Activated T-helper 2 cell treated with anti-CD3 and anti-CD28 coated beads, Interferon-gamma antibody, Interleukin-2, Interleukin-4, amounts not matched to agents 10 μg/mL and 5 μg/mL and 100 μg/mL, durations not matched to agents 14 hours and 24 hours and 36 hours (primary cell): ENCODE results near the gene PTPRN2. TPM values are rescaled to one million over a fixed set of nuclear protein-coding genes. Genes with fewer than 3 reads are reported as not detected.

ENCODE experiments used
- DNase-seq: peaks from one replicate; pipeline ENCODE4 v3.0.0; 2021; ENCODE audit warnings: low spot score
- H3K27ac Mint-ChIP-seq: one replicate; pipeline ENCODE4 v1.8.0; 2021; ENCODE audit warnings: mixed read lengths
- H3K27me3 Mint-ChIP-seq: one replicate; pipeline ENCODE4 v1.8.0; 2021; ENCODE audit warnings: low read depth, mixed read lengths
- H3K36me3 Mint-ChIP-seq: one replicate; pipeline ENCODE4 v1.8.0; 2021; ENCODE audit warnings: low read depth, mixed read lengths
- H3K4me1 Mint-ChIP-seq: one replicate; pipeline ENCODE4 v1.8.0; 2021; ENCODE audit warnings: low read depth, mixed read lengths
- H3K4me3 Mint-ChIP-seq: one replicate; pipeline ENCODE4 v1.8.0; 2021; ENCODE audit warnings: low read depth, mild to moderate bottlenecking, moderate library complexity, mixed read lengths
- H3K9me3 Mint-ChIP-seq: one replicate; pipeline ENCODE4 v1.8.0; 2021; ENCODE audit warnings: mixed read lengths
- intact Hi-C: fragments of 100-400 bp; cut with micrococcal nuclease; formaldehyde crosslinking; loops from one replicate; pipeline ENCODE4 v1.15.1; 2023
- total RNA-seq: library from RNA; stranded (reverse); gene quantifications from 2 replicates; pipeline ENCODE4 v1.2.3, GENCODE V29; 2022

Gene PTPRN2
- total RNA-seq, 1 donor from 2014 or later, result 1.3 TPM

DNA sequence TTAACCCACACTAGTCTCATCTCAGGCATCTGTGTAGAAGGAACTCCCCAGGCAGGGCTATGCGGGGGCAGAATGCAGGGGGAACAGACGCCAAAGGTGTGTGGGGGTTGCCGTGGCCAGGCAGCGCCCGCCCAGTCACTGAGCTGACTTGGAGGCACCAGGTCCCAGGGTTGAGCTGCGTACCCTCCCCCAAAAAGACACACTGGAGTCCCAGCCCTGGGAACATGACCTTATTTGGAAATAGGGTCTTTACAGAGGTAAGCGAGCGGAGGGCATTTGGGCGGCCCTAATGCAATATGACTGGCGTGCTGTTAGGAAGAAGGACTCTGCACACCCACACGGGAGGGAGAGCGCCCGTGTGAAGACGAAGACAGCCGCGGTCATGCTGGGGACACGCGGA is 976.3 kb downstream of the PTPRN2 start:
- H3K4me3 Mint-ChIP-seq, result peak overlapping the region; percentile 51
- no peaks in the 10 kb centered on the region for H3K9me3 Mint-ChIP-seq
- H3K36me3 Mint-ChIP-seq, result no peaks in the 10 kb centered on the region
- DNase-seq, result no peak
- intact Hi-C loops, result loop anchor here (5.0 kb wide), 1 partner anchor 119 kb away; no protein-coding TSS in a partner anchor
- H3K4me1 Mint-ChIP-seq, result peaks cover 5% of the 10 kb centered on the region
- H3K27ac Mint-ChIP-seq, result no peak overlapping the region
- H3K27me3 Mint-ChIP-seq, result peaks cover 2% of the 10 kb centered on the region

GRCh38 chr7:157610671-157611295 is 976.8 kb downstream of the PTPRN2 start:
- H3K27ac Mint-ChIP-seq, result no peak overlapping the region
- H3K4me3 Mint-ChIP-seq, result no peak overlapping the region

DNA sequence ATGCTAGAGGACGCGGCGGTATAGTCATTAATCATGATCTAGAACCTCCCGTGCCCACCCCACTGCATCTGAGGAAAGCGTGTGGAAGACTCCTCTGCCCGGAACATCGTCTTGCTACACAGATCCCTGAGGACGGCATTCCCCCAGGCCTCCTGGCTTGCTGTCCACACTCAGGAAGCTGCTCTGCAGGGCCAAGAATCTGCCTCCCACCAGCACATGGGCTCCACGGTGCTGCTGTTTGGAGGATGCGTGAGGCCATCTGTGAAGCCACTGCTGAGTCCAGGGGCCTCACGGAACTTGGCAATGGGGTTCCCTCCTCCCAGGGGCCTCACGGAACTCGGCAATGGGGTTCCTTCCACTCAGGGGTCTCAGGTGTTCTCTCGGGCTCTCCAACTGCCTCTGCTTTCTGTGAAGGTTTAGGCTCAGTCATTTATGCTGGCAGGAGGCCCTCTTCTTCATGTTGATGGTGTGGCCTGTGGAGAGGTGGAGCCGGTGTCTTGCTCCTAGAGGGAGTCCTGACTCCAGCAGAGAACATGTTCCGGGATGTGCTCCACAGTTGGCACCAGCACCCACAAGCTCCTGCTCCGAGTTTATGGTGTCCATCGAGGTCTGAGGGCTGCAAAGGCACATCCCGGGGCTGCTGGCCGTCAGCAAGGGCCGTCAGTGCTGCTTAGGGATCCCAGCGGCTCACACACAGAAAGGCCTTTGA is 977.5 kb downstream of the PTPRN2 start:
- intact Hi-C loops, result loop anchor here (5.0 kb wide), 1 partner anchor 118 kb away; no protein-coding TSS in a partner anchor
- Mint-ChIP-seq H3K36me3 (no peaks in the 10 kb centered on the region), H3K9me3 (no peaks in the 10 kb centered on the region), H3K4me1 (peaks cover 5% of the 10 kb centered on the region), H3K27me3 (peaks cover 2% of the 10 kb centered on the region), H3K27ac (no peak overlapping the region), H3K4me3 (no peak overlapping the region)
- DNase-seq, result no peak

More at GRCh38 chr7:157610671-157611295, 976.8 kb downstream of the PTPRN2 start:
- H3K4me1 Mint-ChIP-seq, result peaks cover 5% of the 10 kb centered on the region
- H3K27me3 Mint-ChIP-seq, result peaks cover 2% of the 10 kb centered on the region
- no peaks in the 10 kb centered on the region for H3K9me3 Mint-ChIP-seq
- intact Hi-C loops, result loop anchor here (5.0 kb wide), 1 partner anchor 118 kb away; no protein-coding TSS in a partner anchor
- no peaks in the 10 kb centered on the region for H3K36me3 Mint-ChIP-seq
- DNase-seq, result no peak

GRCh38 chr7:157609516-157609915 is 978.1 kb downstream of the PTPRN2 start:
- Mint-ChIP-seq H3K36me3 (no peaks in the 10 kb centered on the region), H3K4me1 (peaks cover 5% of the 10 kb centered on the region), H3K27me3 (peaks cover 2% of the 10 kb centered on the region), H3K27ac (no peak overlapping the region), H3K4me3 (no peak overlapping the region), H3K9me3 (no peaks in the 10 kb centered on the region)
- intact Hi-C loops, result no loop called here
- no peak for DNase-seq

GRCh38 chr7:157607218-157607617 is 980.4 kb downstream of the PTPRN2 start:
- intact Hi-C loops, result no loop called here
- Mint-ChIP-seq H3K27me3 (no peaks in the 10 kb centered on the region), H3K36me3 (no peaks in the 10 kb centered on the region), H3K4me3 (no peak overlapping the region), H3K27ac (no peak overlapping the region), H3K9me3 (no peaks in the 10 kb centered on the region), H3K4me1 (peaks cover 2% of the 10 kb centered on the region)
- no peak for DNase-seq

GRCh38 chr7:157606140-157606539 is 981.5 kb downstream of the PTPRN2 start:
- intact Hi-C loops, result no loop called here

DNA sequence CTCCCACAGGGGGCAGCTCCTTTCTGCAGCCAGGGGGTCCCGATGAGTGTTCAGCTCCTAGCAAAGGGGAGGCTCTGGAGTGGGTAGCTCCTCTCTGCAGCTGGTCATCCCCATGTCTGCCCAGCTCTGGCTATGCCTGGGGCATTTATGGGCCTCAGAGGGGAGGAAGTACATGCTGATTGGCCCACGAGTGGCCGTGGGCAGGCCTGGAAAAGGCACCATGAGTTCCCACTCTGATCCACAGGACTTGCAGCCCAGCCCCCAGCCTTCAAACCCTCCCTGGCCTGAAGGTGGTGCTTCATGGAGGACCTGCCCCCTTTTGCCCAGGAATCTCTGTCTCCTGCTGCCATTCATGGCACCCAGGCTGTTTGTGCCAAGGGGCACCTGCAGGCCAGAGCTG is 982.0 kb downstream of the PTPRN2 start:
- no peaks in the 10 kb centered on the region for H3K9me3 Mint-ChIP-seq

More at GRCh38 chr7:157606140-157606539, 981.5 kb downstream of the PTPRN2 start:
- H3K36me3 Mint-ChIP-seq, result no peaks in the 10 kb centered on the region
- no peak for DNase-seq
- no peak overlapping the region for H3K27ac Mint-ChIP-seq
- H3K4me1 Mint-ChIP-seq, result no peaks in the 10 kb centered on the region
- H3K4me3 Mint-ChIP-seq, result no peak overlapping the region
- H3K9me3 Mint-ChIP-seq, result no peaks in the 10 kb centered on the region
- peaks cover 2% of the 10 kb centered on the region for H3K27me3 Mint-ChIP-seq

DNA sequence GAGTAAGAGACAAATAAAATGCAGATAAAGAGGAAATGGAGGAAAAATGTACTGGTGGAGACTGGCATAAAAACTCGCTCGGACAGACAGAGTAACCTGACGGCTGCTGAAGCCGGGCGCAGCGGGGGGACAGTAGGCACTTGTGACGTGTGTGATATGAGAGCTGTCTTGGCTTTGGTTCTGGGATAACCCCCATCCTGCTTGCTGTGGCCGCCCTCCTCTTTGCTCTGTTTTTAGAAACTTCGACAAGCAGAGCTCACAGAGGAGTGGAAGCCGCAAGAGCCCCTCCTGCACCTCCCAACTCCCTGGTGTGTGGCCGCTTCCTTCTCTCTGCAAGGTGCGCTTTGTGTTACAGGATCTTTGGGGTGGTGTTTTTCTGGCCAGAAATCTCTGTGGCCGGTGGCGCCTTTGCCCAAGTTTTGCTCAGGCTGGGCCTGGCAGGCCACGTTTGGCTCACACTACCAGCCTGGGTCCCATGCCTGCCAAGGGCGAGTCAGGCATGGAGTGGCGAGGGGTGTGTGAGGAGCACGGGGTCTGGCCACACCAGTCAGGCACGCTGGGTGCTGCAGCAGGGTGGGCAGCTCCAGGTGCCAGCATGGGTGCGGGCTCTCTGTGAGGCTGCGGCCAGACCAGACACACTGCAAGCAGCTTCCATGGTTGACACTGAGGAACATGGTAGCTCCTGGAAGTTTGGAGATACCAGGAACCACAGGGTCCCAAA is 982.8 kb downstream of the PTPRN2 start:
- Mint-ChIP-seq H3K36me3 (no peaks in the 10 kb centered on the region), H3K27ac (no peak overlapping the region), H3K27me3 (peaks cover 2% of the 10 kb centered on the region), H3K4me1 (no peaks in the 10 kb centered on the region), H3K4me3 (no peak overlapping the region), H3K9me3 (no peaks in the 10 kb centered on the region)
- DNase-seq, result no peak
- intact Hi-C loops, result no loop called here

More for the DNA sequence above, 982.0 kb downstream of the PTPRN2 start:
- H3K27ac Mint-ChIP-seq, result no peak overlapping the region
- H3K36me3 Mint-ChIP-seq, result no peaks in the 10 kb centered on the region
- intact Hi-C loops, result no loop called here
- peaks cover 2% of the 10 kb centered on the region for H3K27me3 Mint-ChIP-seq
- no peaks in the 10 kb centered on the region for H3K4me1 Mint-ChIP-seq
- no peak for DNase-seq
- H3K4me3 Mint-ChIP-seq, result no peak overlapping the region

- no peaks in the 10 kb centered on the region for H3K36me3 Mint-ChIP-seq
- H3K4me1 Mint-ChIP-seq, result no peaks in the 10 kb centered on the region
- no peaks in the 10 kb centered on the region for H3K9me3 Mint-ChIP-seq
- DNase-seq, result no peak
- peaks cover 2% of the 10 kb centered on the region for H3K27me3 Mint-ChIP-seq
- no peak overlapping the region for H3K4me3 Mint-ChIP-seq
- intact Hi-C loops, result no loop called here
- no peak overlapping the region for H3K27ac Mint-ChIP-seq
These were observed 983.9 kb downstream of the PTPRN2 start for GRCh38 chr7:157603716-157604115.

DNA sequence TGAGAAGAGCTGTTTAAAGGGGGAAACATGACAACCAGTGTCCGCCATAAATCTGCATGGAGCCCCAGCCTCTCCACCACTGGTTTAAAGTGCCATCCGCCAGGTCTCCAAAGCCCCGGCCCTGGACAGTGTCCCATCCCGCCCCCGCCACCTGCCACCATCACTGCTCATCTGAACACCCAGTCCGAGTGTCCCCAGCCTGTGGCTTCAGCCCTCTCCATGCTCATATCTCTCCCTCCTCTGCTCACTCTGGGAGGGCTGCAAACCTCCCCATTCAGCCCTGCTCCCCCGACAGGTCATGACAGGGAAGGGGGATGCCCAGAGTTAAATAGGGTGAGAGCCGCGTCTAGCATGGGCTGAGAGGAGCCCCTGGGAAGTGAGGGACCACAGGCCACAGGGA is 984.6 kb downstream of the PTPRN2 start:
- Mint-ChIP-seq H3K4me3 (no peak overlapping the region), H3K27me3 (peaks cover 2% of the 10 kb centered on the region), H3K4me1 (no peaks in the 10 kb centered on the region), H3K9me3 (no peaks in the 10 kb centered on the region), H3K27ac (no peak overlapping the region), H3K36me3 (no peaks in the 10 kb centered on the region)
- no peak for DNase-seq
- intact Hi-C loops, result no loop called here

DNA sequence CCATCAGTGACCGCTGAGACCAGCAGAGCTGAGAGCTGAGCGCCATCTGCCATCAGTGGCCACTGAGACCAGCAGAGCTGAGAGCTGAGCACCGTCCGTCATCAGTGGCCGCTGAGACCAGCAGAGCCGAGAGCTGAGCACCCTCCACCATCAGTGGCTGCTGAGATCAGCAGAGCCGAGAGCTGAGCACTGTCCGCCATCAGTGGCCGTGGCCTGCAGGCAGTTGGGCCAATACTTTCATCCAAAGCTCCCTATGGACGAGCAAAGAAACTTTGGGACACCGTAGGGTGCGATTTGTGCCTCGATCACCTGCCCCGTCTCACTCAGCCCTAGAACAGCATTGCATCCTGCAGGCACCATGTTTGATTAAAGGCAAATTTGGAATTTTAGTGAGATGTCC is 985.0 kb downstream of the PTPRN2 start:
- Mint-ChIP-seq H3K27me3 (peaks cover 2% of the 10 kb centered on the region), H3K4me3 (no peak overlapping the region), H3K9me3 (no peaks in the 10 kb centered on the region), H3K36me3 (no peaks in the 10 kb centered on the region), H3K27ac (no peak overlapping the region), H3K4me1 (no peaks in the 10 kb centered on the region)
- intact Hi-C loops, result no loop called here
- no peak for DNase-seq

DNA sequence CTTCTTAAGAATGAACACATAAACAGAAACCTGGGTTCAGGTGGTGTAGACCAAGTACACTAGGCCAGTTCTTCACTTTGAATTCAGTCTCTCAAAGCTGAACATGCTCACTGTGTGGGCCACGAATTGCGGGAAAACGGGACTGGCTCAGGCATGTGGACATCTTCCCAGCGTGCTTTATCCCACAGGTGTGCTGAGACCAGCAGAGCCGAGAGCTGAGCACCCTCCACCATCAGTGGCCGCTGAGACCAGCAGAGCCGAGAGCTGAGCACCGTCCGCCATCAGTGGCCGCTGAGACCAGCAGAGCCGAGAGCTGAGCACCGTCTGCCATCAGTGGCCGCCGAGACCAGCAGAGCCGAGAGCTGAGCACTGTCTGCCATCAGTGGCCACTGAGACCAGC is 985.5 kb downstream of the PTPRN2 start:
- Mint-ChIP-seq H3K27ac (no peak overlapping the region), H3K9me3 (no peaks in the 10 kb centered on the region), H3K4me3 (no peak overlapping the region), H3K4me1 (no peaks in the 10 kb centered on the region), H3K36me3 (no peaks in the 10 kb centered on the region), H3K27me3 (peaks cover 2% of the 10 kb centered on the region)
- DNase-seq, result no peak
- intact Hi-C loops, result no loop called here

DNA sequence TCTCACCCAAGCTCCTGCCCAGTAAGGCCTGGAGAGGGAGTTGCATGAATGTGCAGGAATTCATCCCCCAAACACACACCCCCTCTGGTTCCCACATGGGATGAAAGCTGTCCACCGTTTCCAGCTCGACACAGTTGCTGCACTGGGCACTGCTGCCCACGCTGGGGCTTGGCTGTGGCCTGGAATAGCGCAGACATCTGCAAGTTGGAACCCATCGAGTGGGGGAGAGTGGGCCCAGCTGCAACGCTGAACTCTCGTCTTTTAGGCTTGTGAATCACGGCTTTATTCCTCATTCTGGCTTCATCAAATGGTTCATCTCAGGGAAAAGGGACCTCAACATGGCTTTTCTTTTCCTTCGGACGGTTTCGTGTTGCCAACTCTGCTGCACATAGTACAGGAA is 986.1 kb downstream of the PTPRN2 start:
- peaks cover 2% of the 10 kb centered on the region for H3K27me3 Mint-ChIP-seq
- intact Hi-C loops, result no loop called here
- no peak for DNase-seq
- no peak overlapping the region for H3K4me3 Mint-ChIP-seq
- H3K27ac Mint-ChIP-seq, result no peak overlapping the region
- no peaks in the 10 kb centered on the region for H3K36me3 Mint-ChIP-seq
- H3K9me3 Mint-ChIP-seq, result no peaks in the 10 kb centered on the region
- no peaks in the 10 kb centered on the region for H3K4me1 Mint-ChIP-seq
